HS-27A (cell line): ENCODE measurements around the gene NPPB.

Experiments used
- DNase-seq: peaks from one replicate; pipeline ENCODE4 v3.0.0-alpha.2; 2012; ENCODE audit warnings: low read depth, missing footprints

Gene NPPB

DNA sequence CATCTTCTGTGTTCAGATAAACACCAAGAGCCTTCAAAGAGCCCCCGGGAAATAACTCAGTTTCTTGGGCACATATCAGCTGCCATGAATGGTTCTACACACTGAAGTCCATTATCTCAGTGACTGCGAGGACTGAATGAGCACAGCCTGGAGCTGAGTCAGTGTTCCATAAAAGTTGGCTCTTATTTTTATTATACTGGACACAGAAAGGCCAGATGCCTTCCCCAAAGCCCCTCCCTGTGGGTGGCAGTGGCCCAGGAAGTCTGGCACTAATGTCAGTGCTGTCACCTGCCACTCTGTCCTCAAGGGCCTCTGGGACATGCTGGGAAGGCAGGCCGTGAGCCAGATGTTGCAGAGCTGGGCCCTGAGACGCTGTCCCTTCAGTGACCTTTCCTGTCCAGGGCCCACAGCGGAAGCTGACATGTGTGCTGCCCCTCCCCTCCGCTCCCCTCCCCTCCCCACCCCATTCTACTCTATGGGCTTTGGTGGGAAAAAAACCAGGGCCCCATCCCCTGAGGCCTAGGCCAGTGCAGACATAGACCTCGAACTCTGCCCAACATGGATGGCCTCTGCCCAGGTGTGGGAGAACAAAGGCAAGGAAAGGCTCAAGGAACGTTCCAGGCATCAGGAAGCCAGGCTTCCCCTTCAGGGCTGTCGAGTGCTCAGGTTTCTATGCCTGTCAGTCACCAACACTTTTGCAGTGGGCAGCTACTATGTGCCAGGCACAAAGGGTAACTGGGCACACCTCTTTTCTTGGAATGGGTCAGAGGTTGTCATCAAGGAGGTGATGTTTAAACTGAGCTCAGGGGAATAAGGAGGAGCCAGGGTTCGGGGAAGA, 22.4 kb upstream of the NPPB start:
- DNase-seq = no peak

DNA sequence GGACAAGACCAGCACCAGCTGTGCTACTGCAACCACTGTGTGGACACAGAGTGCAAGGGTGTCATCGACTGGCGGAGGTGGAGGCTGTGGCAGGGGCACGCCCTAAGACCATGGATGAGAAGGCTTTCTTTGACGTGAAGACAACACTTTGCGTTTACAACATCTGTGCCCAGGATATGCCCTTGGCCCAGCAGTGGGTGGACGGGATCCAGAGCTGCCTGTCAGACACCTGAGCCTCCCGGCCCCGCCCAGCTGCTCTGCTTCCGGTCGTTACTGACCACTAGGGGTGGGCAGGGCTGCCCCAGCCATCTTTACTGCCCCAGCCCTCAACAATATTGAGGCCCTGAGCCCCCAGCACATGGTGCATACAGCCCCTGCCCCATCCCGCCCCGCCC, 21.4 kb upstream of the NPPB start:
- no peak for DNase-seq

DNA sequence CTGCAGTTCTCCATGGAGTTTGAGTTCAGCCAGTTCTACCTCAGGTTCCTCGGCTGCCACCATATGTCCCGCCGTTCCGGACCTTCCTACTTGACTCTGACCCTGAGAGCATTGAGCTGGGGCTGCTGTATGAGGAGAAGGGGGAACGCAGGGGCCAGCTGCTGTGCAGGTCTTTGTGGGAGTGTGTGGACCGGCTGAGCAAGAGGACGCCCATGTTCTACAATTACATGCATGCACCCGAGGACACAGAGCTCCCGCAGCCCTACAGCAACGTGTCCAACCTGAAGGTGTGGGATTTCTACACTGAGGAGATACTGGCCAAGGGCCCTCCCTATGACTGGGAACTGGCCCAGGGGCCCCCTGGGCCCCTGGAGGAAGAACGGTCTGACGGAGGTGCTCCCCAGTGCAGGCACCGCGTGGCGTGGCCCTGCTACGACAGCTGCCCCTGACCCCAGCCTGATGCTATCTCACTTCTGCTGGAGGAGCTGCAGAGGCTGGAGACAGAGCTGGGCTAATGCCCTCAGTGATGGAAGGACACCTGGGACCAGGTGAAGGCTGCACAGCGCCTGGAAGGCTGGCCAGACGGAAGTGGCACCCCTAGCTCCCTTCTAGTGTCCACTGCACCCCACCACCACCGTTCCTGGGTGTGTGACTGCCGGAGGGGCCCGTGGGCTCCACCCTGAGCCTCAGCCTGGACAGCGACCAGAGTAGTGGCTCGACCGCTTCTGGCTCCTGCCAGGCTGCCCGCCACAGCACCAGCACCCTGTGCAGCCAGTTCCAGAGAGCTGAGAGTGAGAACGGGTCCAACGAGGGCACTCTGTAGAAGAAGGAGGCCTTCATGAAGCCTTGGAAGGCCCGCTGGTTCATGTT, 20.8 kb upstream of the NPPB start:
- DNase-seq = no peak

DNA sequence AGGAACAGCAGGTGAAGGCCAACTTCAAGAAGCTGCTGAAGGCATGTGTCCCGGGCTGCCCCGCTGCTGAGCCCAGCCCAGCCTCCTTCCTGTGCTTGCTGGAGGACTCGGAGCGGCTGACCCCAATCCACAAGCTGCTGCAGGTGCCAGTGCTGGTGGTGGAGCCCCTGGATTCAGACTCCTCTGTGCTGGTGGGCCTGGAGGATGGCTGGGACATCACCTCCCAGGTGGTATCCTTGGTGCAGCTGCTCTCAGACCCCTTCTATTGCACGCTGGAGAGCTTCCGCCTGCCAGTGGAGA, 20.1 kb upstream of the NPPB start:
- no peak for DNase-seq

DNA sequence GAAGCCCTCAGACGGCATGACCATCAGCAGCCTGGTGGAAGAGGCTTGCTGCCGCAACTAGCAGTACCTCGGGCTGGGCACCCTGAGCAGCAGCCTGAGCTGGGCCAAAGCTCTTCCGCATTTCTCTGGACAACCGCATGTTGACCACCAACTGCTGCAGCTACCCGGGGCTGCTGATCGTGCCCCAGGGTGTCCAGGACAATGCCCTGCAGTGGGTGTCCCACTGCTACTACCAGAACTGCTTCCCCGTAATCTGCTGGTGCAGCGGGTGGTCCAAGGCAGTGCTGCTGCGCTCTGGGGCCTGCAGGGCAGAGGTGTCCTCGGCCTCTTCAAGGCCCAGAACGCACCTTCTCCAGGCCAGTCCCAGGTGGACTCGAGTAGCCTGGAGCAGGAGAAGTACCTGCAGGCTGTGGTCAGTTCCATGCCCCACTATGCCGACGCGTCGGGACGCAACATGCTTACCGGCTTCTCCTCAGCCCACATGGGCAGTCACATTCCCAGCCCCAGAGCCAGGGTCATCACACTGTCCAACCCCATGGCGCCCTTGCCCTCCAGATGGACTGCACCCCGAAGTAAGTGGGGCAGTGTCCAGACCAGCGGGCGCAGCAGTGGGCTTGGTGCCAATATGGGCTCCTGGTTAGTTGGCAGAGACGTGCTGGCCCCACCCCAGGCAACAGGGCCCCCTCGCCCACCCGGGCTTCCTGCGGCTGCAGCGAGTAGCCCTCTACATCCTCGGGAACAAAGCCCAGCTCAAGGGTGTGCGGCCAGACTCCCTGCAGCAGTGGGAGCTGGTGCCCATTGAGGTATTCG, 19.5 kb upstream of the NPPB start:
- no peak for DNase-seq

DNA sequence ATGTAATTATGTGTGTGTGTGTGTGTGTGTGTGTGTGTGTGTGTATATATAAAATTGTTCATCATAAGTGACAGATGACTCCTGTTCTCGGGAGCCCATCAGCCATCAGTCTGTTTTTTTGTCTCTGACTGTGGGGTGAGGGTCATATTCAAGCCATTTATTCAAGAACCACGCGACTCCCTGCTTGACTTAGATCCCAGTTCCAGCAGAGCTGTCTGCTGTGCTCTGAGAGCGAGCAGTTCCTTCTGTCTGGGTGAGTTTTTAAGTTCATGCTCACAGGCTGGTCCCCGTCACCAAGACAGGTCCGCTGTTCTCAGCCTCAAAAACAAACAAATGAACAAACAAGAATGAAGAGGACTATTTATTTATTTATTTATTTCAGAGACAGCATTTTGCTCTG, 18.3 kb upstream of the NPPB start:
- DNase-seq = no peak

DNA sequence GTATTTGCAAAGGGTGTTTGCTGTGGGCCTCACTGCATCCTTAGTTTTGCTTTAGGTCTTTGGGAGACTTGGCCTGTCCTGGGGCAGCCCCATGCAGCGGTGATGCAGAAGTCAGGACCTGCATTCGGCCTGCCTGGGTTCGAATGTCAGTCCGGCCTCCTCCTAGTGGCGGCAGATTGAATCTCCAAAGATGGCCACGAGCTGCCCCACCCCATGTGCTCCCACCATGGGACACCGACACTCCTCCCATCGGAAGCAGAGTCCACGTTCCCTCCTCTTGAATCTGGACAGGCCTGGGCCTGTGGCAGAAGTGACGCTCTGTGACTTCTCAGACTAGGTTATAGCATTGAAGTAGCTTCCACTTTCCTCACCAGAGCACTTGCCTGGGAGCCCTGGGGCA, 16.3 kb upstream of the NPPB start:
- no peak for DNase-seq

DNA sequence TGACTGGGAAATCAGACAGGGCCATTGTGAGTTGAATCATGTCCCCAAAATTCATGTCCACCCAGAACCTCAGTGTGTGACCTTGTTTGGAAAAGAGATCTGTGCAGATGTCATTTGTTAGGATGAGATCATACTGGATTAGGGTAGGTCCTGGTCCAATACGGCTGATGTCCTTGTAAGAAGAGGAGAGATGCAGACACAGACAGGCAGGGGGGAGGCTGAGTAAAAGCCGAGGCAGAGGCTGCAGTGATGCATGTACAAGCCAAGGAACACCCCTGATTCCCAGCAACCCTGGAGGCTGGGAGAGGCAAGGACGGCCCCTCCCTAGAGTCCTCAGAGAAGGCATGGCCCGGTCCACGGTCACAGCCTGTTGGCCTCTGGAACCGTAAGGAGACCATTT, 15.9 kb upstream of the NPPB start:
- DNase-seq = no peak

DNA sequence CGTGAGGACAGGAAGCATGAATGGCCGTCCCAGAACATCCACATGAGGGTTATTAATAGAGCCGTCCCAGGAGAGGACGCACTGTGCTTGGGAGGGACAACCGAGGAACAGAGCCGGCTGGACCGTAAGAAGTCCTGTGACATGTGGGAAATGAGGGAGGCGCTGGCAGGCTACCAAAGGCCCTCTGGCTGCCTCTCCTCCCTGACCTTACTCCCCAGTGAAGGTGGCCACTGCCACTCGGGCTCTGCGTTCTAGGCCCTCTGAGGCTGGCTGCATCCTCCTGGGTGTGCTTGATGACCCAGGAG, 15.5 kb upstream of the NPPB start:
- DNase-seq = no peak

DNA sequence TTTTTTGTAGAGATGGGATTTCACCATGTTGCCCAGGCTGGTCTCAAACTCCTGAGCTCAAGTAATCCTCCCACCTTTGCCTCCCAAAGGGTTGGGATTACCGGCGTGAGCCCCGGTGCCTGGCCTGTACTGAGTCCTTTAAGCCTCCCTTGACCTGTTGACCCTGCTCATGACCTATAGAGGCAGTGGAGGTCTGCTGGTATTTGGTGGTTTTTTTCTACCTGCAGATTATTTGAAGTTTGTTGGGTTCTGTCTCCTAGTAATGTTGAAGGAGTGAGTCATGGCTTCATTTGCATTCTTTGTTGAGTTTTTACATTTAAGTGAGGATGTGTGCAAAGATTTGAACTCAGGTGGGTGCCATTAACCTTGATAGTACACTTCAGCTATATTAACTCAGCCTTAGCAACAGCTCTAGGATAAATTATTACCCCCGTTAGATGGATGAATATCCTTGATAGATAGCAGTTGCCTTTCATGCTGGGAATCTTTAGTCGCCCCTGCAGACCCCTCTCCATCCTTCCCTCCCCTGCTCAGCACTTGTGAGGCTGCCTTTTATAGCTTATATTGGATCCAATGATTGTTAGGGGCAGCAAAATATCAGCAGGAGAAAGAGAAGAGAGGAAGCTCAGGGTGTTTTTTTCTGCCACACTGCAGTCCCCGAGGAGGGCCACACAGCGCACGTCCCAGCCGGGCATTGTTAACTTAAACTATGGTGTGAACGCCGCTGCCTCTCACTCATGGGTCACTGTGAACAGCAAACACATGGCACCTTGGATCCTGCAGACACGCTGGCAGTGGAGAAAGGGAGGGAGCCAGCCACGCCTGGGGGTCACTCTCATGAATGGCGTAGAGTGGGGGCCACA, 14.9 kb upstream of the NPPB start:
- DNase-seq = no peak

DNA sequence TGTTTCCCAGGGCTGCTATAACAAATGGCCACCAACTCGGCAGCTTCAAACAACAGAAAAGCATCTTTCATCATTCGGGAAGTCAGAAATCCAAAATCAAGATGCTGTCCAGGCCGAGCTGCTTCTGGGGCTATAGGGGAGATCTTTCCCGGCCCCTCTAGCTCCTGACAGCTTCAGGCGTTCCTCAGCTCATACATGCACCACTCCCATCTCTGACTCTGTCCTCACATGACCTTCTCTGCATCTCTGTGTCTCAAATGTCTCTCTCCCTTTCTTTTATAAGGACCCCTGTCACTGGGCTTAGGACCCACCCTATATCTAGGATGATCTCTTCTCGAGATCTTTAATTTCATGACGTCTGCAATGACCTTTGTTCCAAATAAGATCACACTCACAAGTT, 13.8 kb upstream of the NPPB start:
- DNase-seq = no peak

DNA sequence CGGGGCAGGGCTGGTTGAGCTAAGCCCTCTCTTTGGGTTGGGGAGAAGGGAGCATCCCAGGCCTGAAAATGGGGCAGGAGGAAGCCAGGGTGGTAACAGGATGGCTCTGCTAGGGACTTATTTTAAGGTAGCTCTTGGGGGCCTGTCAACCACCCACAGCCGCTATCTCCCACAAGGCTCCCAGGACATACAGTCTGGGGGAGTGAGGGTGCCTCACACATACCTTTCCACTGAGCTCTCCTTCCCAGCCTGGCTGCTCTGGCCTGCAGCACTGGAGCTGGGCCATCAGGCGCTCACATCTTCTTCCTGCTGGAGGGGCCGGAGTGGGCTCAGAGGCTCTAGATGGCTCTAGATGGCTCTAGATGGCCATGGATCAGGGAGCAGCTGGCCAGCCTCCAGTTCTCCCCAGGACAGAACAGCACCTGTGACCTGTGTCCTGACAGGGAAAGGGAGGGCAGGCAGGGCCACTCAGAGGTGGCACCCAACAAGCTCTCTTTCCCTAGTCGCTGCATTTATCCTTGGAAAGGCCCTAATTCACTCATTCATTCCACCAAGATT, 11.0 kb upstream of the NPPB start:
- DNase-seq = no peak

DNA sequence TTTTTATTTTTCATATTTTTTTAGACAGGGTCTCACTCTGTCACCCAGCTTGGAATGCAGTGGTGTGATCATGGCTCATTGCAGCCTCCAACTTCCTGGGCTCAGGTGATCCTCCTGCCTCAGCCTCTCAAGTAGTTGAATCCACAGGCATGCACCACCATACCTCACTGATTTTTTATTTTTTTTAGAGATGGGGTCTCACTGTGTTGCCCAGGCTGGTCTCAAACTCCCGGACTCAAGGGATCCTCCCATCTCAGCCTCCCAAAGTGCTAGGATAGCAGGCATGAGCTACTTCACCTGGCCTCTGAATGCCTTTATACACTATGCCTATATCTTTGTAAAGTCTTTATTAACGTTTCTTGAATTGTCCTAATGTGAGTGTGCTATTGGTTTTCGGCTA, 10.4 kb upstream of the NPPB start:
- DNase-seq = no peak

DNA sequence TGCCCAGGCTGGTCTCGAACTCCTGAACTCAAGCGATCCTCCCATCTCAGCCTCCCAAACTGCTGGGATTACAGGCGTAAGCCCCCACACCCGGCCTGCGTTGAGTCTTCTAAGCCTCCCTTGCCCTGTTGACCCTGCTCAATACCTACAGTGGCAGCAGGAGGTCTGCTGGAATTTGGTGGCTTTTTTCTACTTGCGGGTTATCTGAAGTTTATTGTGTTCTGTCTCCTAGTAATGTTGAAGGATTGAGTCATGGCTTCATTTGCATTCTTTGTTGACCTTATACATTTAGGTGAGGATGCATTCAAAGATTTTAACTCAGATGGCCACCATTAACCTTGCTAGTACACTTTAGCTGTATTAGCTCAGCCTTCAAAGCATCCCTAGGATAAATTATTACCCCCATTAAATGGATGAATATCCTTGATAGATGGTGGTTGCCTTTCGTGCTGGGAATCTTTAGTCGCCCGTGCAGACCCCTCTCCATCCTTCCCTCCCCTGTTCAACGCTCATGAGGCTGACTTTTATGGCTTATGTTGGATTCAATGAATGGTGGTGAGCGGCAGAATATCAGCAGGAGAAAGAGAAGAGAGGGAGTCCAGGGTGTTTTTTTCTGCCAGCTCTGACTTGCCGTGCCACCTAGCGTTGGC, 9.7 kb upstream of the NPPB start:
- DNase-seq = no peak

DNA sequence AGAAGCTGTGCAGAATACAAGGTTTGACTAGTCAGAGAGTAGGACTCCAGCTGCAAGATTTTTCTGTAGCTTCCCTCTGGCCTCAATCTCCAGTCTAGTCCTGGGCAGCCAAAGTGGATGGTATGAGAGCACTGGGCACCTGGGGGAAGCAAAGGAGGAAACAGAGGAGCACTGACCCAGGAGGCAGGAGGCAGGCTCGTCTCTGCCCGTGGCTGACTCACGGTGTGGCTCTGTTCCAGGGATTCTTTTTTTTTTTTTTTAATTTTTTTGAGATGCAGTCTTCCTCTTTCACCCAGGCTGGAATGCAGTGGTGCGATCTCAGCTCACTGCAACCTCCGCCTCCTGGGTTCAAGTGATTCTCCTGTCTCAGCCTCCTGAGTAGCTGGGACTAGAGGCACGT, 4.1 kb upstream of the NPPB start:
- no peak for DNase-seq

DNA sequence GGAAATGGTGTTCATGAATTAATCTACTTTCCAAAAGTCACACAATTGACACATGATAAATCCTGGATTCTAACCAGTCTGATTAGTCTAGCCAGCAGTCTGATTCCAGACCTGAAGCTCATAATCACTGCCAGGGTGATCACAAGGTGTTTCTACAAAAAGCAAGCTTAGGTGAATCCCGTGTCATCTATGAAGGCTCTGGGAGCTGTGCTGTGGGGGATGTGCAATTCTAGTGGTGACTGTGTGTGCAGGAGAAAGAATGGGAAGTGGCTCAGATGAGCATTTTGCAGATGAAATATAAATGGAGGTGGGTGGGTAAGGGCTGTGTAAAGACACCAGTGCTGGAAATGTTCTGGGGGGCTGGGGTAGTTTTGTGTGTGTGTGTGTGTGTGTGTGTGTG, 1.8 kb upstream of the NPPB start:
- DNase-seq = no peak

DNA sequence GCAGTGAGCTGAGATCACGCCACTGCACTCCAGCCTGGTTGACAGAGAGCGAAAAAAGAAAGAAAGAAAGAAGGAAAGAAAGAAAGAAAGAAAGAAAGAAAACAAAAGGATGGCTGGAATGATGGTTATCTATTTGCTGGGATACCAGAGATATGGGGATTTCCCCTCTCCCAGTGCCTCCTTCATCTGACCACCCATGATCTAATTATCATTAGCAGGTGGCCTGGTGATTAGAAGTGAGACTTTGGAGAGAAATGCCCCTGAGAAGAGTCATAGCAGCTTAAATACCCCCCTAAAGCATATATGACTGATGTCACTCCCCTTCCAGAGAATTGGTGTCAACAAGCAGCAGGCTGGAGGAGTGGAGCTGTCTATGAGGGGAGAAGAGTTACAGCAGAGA, 1.3 kb upstream of the NPPB start:
- no peak for DNase-seq

DNA sequence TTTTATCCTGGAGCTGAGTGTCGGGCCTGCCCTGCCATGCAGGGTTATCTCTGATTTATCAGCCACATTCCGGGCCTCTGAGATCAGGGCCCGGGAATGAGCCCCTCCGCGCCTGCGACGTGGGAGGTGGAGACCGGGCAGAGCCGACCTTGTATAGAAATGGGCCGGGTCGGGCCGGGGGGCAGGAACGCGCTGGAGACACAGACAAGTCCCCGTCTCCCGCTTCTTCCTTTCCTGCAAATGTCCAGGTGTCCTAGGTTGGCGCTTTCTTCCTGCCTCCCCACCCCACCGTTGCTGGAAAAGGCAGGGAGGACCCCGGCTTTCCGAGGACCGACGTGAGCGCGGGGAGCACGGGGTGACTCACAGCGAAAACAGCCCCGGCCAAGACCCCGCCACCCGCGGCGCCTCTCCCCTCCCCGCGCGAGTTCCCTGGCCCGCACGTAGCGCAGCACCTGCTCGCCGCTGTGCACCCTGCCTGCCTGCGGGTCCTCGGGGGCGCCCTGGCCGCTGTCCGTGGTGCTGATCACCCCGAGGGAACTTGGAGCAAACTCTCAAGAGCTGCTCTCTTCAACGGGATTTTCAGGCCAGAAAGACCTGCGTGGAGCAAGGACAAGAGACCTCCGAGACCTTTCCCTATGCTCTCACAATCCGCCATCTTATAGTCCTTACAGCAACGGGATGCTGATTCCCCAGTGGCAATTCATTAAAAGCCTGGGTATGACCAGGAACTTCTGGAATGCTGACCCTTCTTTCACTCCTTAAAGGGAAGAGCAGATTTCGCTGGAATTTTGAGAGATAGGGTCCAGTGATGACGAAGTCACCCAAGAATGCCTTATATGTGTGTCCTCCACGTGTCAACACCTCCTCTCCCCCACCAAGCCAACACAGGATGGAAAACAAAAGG, 475 bp upstream of the NPPB start:
- DNase-seq = no peak

DNA sequence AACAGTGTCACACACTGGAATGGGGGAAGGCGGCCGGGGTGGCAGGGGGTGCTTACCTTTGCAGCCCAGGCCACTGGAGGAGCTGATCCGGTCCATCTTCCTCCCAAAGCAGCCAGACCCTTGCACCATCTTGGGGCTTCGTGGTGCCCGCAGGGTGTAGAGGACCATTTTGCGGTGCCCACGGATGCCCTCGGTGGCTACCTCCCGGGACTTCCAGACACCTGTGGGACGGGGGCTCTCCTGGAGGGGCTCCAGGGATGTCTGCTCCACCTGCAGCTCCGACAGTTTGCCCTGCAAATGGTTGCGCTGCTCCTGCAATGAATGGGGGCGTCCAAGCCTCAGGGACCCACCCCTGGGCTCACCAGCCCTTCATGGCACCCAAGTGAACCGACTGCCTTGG, 587 bp downstream of the NPPB start:
- no peak for DNase-seq

DNA sequence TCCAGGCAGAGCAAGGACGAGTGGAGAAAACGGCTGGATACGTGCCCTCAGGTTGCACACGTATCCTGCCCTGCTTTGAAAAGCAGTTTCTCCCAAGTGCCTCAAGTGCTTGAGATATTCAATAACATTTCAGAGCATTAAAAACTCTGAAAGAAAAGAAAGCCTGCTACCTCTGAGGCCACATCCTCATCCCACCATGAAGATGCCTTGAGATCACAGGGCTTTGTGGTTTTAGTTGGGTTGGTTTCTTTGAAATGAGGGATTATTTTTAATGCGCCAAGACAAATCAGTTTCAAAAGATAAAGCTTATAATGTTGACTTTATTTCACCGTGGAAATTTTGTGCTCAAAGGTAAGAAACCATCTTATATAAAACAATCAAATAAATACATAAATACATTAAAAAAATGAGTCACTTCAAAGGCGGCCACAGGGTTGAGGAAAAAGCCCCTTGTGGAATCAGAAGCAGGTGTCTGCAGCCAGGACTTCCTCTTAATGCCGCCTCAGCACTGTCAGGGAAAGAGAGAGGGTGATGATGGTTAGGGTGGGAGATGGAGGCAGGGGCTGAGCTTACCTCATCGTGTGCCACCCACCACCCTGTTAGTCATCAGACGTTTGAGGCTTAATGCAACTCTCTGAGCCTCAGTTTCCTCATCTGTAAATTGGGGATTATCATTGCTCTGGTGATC, 1.4 kb downstream of the NPPB start:
- no peak for DNase-seq
